GM12864 (cell line): ENCODE data around the gene FAM193B.
"Not testable (repeated sequence)": the region's sequence is repeated elsewhere in the genome, so short reads cannot be mapped to it uniquely, and the experiment has no call there.

Experiments used
- DNase-seq: peaks from one replicate; pipeline ENCODE4 v3.0.0-alpha.2; 2011; ENCODE audit warnings: low read depth
- H3K4me3 ChIP-seq: 2 replicates; pipeline ENCODE4 v1.5.1; 2011; ENCODE audit warnings: mild to moderate bottlenecking, low read depth, low read length, control low read depth
- TF ChIP-seq, protein P1 (sequence below): IDR thresholded peaks from 2 replicates; pipeline ENCODE4 v1.5.1; 2011; ENCODE audit warnings: low read depth, mild to moderate bottlenecking, moderate library complexity, low read length, control low read depth, inconsistent platforms; ENCODE audit errors: missing control alignments

The FAM193B gene

GRCh38 chr5:177539411-177539810 is 15.0 kb downstream of the FAM193B start:
- no peak overlapping the region for H3K4me3 ChIP-seq
- DNase-seq = no peak
- TF ChIP-seq, protein P1, sequence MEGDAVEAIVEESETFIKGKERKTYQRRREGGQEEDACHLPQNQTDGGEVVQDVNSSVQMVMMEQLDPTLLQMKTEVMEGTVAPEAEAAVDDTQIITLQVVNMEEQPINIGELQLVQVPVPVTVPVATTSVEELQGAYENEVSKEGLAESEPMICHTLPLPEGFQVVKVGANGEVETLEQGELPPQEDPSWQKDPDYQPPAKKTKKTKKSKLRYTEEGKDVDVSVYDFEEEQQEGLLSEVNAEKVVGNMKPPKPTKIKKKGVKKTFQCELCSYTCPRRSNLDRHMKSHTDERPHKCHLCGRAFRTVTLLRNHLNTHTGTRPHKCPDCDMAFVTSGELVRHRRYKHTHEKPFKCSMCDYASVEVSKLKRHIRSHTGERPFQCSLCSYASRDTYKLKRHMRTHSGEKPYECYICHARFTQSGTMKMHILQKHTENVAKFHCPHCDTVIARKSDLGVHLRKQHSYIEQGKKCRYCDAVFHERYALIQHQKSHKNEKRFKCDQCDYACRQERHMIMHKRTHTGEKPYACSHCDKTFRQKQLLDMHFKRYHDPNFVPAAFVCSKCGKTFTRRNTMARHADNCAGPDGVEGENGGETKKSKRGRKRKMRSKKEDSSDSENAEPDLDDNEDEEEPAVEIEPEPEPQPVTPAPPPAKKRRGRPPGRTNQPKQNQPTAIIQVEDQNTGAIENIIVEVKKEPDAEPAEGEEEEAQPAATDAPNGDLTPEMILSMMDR = no peak

DNA sequence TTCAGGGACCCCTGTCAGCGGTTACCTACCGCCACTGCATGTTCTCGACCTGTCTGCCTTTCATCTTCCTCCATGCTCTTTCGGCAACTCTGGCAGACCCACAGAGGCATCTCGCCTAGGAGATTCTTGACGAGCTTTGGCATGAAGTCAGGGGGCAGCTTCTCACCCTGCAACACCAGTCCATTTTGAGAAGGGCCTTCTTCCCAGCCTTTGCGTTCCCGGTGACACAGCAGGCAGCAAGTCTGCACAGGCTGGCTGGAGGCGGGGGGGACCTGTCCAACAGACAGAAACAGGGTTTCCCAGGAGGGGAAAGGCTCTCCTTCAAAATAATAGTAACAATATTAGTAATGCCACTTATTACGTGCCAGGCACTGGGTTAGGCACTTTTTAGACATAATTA is 15.5 kb downstream of the FAM193B start:
- DNase-seq = no peak
- H3K4me3 ChIP-seq = no peak overlapping the region
- TF ChIP-seq, protein P1 = no peak

DNA sequence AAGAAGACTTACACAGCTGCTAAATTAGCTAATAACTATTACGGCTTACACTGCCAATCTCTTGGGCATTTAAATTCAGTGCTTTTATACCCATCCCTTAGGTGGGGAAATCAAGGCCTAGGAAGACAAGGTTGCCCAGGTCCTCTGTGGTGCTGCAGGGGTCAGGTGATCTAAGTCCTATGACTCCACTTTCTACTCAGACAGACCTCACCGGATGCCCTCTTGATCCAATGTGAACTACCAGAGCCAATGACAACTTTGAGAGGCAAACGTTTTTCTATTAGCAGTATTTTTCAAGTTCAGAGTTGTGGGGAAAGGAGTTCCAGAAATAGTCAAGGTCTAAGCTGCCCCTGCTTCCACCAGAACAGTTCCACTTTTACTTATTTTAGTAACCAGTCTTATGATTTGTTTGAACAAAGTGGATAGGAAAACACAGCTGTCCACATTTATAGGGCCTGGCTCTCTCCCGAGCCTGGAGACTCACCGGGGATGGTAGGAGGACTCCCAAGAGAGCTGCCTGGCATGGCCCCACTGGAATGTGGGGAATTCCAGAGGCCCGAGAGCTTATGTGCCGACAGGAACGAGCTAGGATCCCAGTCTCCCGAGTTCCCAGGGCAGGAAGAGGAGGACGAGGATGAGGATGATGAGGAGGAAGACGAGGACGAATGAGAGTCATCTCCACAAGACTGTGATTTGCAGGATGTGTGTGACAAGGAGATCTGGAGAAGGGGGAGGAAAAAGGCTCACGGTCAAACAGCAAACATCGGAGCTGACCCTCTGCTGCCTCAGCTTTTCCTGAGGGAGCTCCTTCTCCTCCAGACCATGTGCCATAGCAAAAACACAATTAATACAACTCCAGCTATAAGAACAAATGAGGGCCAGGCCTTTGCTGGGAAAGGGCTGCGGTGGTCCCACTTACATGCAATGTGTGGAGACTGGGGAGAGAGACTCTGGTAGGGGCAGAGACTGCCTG is 16.7 kb downstream of the FAM193B start:
- DNase-seq = no peak
- TF ChIP-seq, protein P1 = no peak
- H3K4me3 ChIP-seq = no peak overlapping the region

GRCh38 chr5:177536386-177536785 is 18.0 kb downstream of the FAM193B start:
- DNase-seq = no peak
- TF ChIP-seq, protein P1 = no peak

GRCh38 chr5:177535125-177535524 is 19.2 kb downstream of the FAM193B start:
- no peak overlapping the region for H3K4me3 ChIP-seq
- DNase-seq = no peak
- TF ChIP-seq, protein P1 = no peak

More at GRCh38 chr5:177536386-177536785, 18.0 kb downstream of the FAM193B start:
- H3K4me3 ChIP-seq = no peak overlapping the region

DNA sequence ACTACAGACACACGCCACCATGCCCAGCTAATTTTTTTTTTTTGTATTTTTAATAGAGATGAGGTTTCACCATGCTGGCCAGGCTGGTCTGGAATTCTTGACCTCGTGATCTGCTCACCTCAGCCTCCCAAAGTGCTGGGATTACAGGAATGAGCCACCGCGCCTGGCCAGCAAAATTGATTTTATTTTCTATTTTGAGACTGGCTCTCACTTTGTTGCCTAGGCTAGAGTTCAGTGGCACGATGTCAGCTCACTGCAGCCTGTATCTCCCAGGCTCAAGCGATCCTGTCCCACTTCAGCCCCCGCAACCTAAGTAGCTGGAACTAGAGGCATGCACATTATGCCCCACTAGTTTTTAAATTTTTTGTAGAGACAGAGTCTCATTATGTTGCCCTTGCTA is 19.9 kb downstream of the FAM193B start:
- not testable (repeated sequence) for DNase-seq, H3K4me3 ChIP-seq

- H3K4me3 ChIP-seq = no peak overlapping the region
- DNase-seq = no peak
- TF ChIP-seq, protein P1 = no peak
These were observed 23.0 kb downstream of the FAM193B start for GRCh38 chr5:177531209-177531940.
